Nephron progenitor cell (in vitro differentiated cells): ENCODE data around the gene COL5A3.
"Not testable (repeated sequence)": the region's sequence is repeated elsewhere in the genome, so short reads cannot be mapped to it uniquely, and the experiment has no call there.

Experiments
- DNase-seq: peaks from one replicate; pipeline ENCODE4 v3.0.0; 2021
- H3K27ac Mint-ChIP-seq: 2 replicates; pipeline ENCODE4 v1.8.0; 2021; ENCODE audit warnings: mild to moderate bottlenecking, moderate library complexity, mixed read lengths
- H3K27me3 Mint-ChIP-seq: 2 replicates; pipeline ENCODE4 v1.8.0; 2021; ENCODE audit warnings: mild to moderate bottlenecking, low read depth, mixed read lengths; ENCODE audit not compliant: poor library complexity
- H3K36me3 Mint-ChIP-seq: 2 replicates; pipeline ENCODE4 v1.8.0; 2021; ENCODE audit warnings: low read depth, mixed read lengths
- H3K4me1 Mint-ChIP-seq: 2 replicates; pipeline ENCODE4 v1.8.0; 2021; ENCODE audit warnings: mixed read lengths
- H3K4me3 Mint-ChIP-seq: 2 replicates; pipeline ENCODE4 v1.8.0; 2021; ENCODE audit warnings: mild to moderate bottlenecking, moderate library complexity, mixed read lengths
- H3K9me3 Mint-ChIP-seq: 2 replicates; pipeline ENCODE4 v1.8.0; 2021; ENCODE audit warnings: mild to moderate bottlenecking, moderate library complexity, mixed read lengths
- CTCF ChIP-seq: fragments of 200-600 bp; sonication (generic); IDR thresholded peaks from 2 replicates; pipeline ENCODE4 v1.5.0; 2021; ENCODE audit warnings: antibody characterized with exemption

The COL5A3 gene

GRCh38 chr19:9952276-9952675 lies 58.0 kb downstream of the COL5A3 start:
- Mint-ChIP-seq H3K27me3 (peaks cover 18% of the 10 kb centered on the region), H3K27ac (no peak overlapping the region), H3K4me1 (peaks cover 1% of the 10 kb centered on the region), H3K36me3 (no peaks in the 10 kb centered on the region), H3K9me3 (no peaks in the 10 kb centered on the region), H3K4me3 (no peak overlapping the region)
- TF ChIP-seq CTCF: no peak
- no peak for DNase-seq

- no peak for TF ChIP-seq CTCF
- Mint-ChIP-seq H3K27ac (no peak overlapping the region), H3K4me1 (peaks cover 27% of the 10 kb centered on the region), H3K4me3 (no peak overlapping the region), H3K27me3 (peaks cover 24% of the 10 kb centered on the region), H3K9me3 (peaks cover 6% of the 10 kb centered on the region), H3K36me3 (no peaks in the 10 kb centered on the region)
- DNase-seq: no peak
Observed at GRCh38 chr19:9947441-9947840, 62.9 kb downstream of the COL5A3 start.

- H3K27me3 Mint-ChIP-seq: peaks cover 22% of the 10 kb centered on the region
- H3K27ac Mint-ChIP-seq, DNase-seq, H3K4me3 Mint-ChIP-seq, H3K36me3 Mint-ChIP-seq: not testable (repeated sequence)
- peaks cover 27% of the 10 kb centered on the region for H3K4me1 Mint-ChIP-seq
- H3K9me3 Mint-ChIP-seq: peaks cover 13% of the 10 kb centered on the region
Observed at GRCh38 chr19:9946528-9947125, 63.7 kb downstream of the COL5A3 start.

GRCh38 chr19:9945319-9945966 lies 64.9 kb downstream of the COL5A3 start:
- Mint-ChIP-seq H3K27ac (peak overlapping the region; percentile 85), H3K4me1 (peaks cover 27% of the 10 kb centered on the region), H3K9me3 (peaks cover 20% of the 10 kb centered on the region), H3K36me3 (no peaks in the 10 kb centered on the region), H3K4me3 (peak overlapping the region; percentile 4), H3K27me3 (peaks cover 25% of the 10 kb centered on the region)
- peak; percentile 56 for DNase-seq
- no peak for TF ChIP-seq CTCF

- no peak for DNase-seq
- TF ChIP-seq CTCF: no peak
- peaks cover 32% of the 10 kb centered on the region for H3K27me3 Mint-ChIP-seq
- no peak overlapping the region for H3K4me3 Mint-ChIP-seq
- H3K36me3 Mint-ChIP-seq: no peaks in the 10 kb centered on the region
- peaks cover 20% of the 10 kb centered on the region for H3K9me3 Mint-ChIP-seq
- H3K27ac Mint-ChIP-seq: no peak overlapping the region
- peaks cover 27% of the 10 kb centered on the region for H3K4me1 Mint-ChIP-seq
Observed at GRCh38 chr19:9943744-9944143, 66.6 kb downstream of the COL5A3 start.

- peaks cover 20% of the 10 kb centered on the region for H3K9me3 Mint-ChIP-seq
- DNase-seq: no peak
- no peaks in the 10 kb centered on the region for H3K36me3 Mint-ChIP-seq
- H3K4me1 Mint-ChIP-seq: peaks cover 26% of the 10 kb centered on the region
- H3K27me3 Mint-ChIP-seq: peaks cover 43% of the 10 kb centered on the region
- no peak for TF ChIP-seq CTCF
- no peak overlapping the region for H3K27ac Mint-ChIP-seq
- no peak overlapping the region for H3K4me3 Mint-ChIP-seq
Observed at GRCh38 chr19:9941671-9942070, 68.6 kb downstream of the COL5A3 start.
